Measurements from ENCODE around the gene P4HTM.

Gene P4HTM

DNA sequence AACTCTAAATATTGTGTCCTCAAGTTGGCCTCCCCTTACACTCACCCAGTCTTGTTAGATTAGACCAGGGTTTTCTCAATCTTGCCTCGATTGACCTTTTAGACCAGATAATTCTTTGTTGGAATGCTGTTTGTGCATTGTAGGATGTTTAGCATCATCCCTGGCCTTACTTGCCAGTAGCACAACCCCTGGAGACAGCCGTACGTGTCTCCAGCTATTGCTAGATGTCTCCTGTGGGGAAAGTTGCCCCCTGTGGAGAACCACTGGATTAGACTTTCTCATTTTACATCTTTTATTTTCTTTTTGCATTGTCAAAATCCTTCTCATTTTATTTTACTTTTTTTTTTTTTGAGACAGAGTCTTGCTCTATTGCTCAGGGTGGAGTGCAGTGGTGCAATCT is 19.4 kb downstream of the P4HTM start:
- no peak for DNase-seq

DNA sequence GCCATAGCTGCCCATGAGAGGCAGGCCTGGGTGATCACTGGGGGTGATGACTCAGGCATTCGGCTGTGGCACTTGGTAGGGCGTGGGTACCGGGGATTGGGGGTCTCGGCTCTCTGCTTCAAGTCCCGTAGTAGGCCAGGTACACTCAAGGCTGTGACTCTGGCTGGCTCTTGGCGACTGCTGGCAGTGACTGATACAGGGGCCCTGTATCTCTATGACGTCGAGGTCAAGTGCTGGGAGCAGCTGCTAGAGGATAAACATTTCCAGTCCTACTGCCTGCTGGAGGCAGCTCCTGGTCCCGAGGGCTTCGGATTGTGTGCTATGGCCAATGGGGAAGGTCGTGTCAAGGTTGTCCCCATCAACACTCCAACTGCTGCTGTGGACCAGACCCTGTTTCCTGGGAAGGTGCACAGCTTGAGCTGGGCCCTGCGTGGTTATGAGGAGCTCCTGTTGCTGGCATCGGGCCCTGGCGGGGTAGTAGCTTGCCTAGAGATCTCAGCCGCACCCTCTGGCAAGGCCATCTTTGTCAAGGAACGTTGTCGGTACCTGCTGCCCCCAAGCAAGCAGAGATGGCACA is 22.5 kb downstream of the P4HTM start:
- DNase-seq, result no peak

DNA sequence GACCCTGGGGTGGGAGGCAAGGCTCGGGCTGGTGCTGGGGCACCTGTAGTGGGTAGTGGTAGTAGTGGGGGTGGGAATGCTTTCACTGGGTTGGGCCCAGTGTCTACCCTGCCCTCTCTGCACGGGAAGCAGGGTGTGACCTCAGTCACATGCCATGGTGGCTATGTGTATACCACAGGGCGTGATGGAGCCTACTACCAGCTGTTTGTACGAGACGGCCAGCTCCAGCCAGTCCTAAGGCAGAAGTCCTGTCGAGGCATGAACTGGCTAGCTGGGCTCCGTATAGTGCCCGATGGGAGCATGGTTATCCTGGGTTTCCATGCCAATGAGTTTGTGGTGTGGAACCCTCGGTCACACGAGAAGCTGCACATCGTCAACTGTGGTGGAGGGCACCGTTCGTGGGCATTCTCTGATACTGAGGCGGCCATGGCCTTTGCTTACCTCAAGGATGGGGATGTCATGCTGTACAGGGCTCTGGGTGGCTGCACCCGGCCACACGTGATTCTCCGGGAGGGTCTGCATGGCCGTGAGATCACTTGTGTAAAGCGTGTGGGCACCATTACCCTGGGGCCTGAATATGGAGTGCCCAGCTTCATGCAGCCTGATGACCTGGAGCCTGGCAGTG is 23.2 kb downstream of the P4HTM start:
- DNase-seq, result no peak

DNA sequence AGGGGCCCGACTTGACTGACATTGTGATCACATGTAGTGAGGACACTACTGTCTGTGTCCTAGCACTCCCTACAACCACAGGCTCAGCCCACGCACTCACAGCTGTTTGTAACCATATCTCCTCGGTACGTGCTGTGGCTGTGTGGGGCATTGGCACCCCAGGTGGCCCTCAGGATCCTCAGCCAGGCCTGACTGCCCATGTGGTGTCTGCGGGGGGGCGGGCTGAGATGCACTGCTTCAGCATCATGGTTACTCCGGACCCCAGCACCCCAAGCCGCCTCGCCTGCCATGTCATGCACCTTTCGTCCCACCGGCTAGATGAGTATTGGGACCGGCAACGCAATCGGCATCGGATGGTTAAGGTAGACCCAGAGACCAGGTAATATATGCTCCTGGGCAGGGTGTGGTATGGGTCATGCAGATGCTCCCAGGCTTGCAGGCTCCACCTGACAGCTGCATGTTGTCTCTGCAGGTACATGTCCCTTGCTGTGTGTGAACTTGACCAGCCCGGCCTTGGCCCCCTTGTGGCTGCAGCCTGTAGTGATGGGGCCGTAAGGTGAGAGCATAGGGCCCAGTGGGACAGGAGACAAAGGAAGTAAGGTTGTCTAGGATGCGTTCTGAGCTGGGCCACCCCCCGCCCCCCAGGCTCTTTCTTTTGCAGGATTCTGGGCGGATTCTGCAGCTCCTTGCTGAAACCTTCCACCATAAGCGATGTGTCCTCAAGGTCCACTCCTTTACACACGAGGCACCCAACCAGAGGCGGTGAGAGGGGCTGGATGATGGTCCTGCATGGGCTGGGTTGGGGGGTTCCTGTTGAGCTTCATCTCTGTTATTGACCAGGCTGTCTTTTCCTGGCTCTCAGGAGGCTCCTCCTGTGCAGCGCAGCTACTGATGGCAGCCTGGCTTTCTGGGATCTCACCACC is 24.0 kb downstream of the P4HTM start:
- DNase-seq, result no peak

- no peak for DNase-seq
Measured at GRCh38 chr3:49015072-49015471, 25.0 kb downstream of the P4HTM start.

DNA sequence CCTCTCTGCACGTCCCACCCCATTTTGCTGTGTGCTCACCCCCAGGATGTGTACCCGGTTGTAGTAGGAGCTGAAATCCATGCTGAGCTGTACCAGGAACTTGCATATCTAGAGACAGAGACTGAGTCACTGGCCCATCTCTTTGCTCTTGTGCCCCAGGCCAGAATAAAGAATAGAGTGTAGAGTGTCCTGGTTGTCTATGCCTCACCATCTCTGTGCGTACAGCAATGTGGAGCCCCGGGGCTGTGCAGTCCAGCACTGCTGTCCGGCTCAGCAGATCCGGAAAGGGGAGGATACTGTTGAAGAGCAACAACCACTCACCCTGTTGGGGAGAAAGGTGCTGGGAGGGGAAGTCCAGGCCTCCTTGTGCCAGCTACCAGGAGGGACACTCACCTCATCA is 25.7 kb downstream of the P4HTM start:
- no peak for DNase-seq

DNA sequence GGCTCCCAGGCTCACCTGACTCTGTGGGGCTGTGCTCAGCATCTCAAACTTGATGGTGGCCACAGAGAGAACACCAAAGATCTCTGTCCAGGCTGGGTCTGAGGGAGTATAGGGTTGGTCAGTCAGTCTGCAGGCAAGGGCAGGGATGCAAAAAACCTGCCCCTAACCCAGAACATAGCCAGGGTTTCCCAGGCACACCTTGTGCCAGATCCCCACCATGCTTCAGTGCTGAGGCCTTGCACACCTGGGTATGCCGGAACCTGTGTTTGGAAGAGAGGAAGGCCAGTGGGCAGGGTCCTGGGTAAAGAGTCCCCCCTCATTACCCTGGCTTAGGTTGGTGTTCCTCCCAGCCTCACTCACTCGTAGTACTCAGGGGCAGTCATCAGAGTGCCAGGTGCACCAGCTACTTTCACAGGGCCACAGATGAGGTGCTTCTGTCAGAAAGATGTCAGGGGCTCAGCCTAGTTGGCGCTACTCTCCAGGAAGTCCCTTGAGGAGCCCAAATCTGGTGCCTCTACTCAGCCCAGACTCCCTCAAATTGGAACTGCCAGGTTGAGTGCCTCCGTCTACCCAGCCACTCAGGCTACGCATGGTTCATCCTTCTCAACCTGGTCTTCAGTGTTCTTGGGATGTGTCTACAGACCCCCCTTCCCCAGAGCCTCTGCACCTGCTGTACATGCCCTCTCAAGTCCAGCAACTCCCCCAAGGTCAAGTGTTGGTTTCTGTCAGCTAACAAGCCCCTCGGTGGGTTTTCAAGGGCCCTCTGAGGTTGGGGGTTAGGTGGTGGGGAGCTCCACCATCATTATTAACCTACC is 26.6 kb downstream of the P4HTM start:
- no peak for DNase-seq

DNA sequence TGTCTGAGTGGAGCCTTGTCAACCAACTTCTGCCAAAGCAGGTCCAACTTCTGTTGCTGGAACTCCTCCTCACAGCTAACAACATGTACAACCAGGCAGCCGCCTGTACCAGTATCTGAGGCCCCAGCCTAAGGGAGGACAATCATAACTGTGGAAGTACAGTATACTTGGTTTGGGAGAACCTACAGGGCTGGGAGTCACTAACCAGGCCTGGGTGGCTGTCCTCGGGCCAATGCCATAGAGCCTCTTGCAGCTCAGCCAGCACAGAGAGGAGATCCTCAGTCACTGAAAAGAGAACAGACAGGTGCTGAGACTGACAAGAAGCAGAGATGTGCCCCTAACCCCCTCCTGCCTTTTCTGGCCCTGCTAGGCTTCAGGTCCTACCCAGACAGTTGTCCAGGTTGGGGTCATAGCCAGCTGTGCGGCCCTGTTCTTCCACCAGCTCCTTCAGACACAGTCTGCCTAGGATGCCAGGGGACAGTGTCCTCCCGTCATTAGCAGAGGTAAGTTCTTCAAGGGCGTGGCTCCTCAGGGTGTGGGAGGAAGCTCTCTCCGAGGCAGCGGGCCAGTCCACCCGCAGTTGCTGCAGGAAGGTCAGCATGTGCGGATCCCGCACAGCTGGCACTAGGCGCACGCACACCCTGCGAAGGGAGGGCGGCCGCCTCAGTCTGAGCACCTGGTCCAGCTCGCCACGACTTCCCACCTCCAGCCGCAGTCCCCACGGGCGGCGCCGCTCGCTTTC is 27.4 kb downstream of the P4HTM start:
- no peak for DNase-seq

GRCh38 chr3:49017971-49018706 is 28.1 kb downstream of the P4HTM start, which contains the start of gene DALRD3:
TSS of gene DALRD3 (minus strand) at chr3:49018580. CDS start at chr3:49018564, 16 bp downstream.
- peak; percentile 50 for DNase-seq

GRCh38 chr3:49018707-49019006 is 28.6 kb downstream of the P4HTM start:
- DNase-seq, result no peak

GRCh38 chr3:49019941-49020329 is 29.9 kb downstream of the P4HTM start:
- no peak for DNase-seq

- DNase-seq, result no peak
Measured at GRCh38 chr3:49020330-49021212, 30.5 kb downstream of the P4HTM start.

DNA sequence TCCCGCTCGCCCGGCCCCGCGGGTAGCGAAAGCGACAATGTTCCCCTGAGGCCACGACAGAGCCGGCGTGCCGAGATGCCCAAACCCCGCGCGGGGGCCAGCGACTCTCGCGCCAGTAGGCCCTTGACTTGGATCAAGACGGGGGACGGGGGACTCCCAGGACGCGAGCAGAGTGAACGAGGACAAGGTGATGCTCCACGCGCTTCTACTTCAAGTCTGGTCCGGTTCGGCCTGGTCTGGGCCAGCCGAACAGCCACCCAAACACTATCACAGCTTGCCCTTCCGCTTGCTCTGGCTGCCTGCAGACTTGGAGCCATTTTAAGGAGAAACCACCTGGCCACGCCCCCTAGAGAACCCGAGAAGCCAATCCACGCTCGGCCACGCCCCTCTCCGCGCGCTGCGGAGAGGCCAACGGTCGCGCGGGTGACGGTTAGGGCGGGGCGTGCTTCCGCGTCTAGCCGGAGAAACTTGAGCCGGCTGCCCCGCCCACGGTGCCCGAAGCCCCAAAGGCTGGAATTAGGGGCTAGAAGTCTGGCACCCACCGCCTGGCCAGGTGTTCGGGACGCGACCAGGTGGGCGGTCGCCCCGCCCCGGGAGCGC is 31.3 kb downstream of the P4HTM start:
- peak; percentile 97 for DNase-seq

GRCh38 chr3:49021813-49022687 is 32.0 kb downstream of the P4HTM start, which contains the start of gene NDUFAF3:
TSS of gene NDUFAF3 (plus strand) at chr3:49022121. CDS start at chr3:49022145, 24 bp downstream.
- DNase-seq, result peak; percentile 90

- no peak for DNase-seq
Measured at GRCh38 chr3:49022688-49023171, 32.7 kb downstream of the P4HTM start.

DNA sequence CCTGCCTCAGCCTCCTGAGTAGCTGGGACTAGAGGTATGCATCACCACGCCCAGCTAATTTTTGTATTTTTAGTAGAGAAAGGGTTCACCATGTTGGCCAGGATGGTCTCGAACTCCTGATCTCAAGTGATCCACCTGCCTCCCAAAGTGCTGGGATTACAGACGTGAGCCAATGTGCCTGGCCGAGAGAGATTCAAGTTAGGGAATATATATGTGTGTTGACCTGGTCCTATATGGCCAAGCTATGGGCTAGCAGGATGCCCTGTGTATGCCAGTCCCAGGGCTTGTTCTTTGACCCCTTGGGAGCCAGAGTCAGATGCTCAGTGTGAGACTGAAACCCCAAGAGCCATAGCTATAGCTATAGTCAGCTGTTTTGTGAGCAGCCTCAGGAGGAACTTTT is 33.7 kb downstream of the P4HTM start:
- DNase-seq, result no peak

DNA sequence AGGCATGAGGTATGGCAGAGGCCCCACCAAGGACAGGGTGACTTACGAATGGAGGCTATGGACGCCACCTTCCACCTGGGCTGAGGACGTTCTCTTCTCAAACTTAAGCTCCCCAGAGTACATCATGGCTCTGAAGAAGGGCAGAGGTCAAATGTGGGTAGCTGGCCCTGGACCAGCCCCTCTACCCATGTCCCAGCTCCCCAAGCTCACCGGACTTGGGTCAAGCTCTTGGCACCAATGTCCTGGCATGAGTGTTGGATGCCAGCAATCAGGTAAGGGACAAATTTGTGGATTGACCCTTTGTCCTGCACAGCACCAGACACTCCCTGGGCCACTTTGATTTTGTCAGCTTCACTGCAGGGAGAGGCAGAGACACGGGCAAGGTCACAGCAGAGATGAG is 34.4 kb downstream of the P4HTM start:
- DNase-seq, result no peak

- DNase-seq, result no peak
Measured at GRCh38 chr3:49025005-49025792, 35.2 kb downstream of the P4HTM start.

Measured in fibroblast of skin of right quadriceps (primary cell).